Smooth muscle cell (in vitro differentiated cells): ENCODE data around the gene ICE1. TPM values are rescaled to one million over a fixed set of nuclear protein-coding genes. Genes with fewer than 3 reads are reported as not detected.
"Not testable (repeated sequence)": the region's sequence is repeated elsewhere in the genome, so short reads cannot be mapped to it uniquely, and the experiment has no call there.

Experiments
- DNase-seq: peaks from one replicate; lab custom pipeline; 2025; ENCODE audit not compliant: unreplicated experiment; lab: John Stamatoyannopoulos, UW
- H2AFZ ChIP-seq: fragments of 200-600 bp; sonication (generic); 2 replicates; pipeline ENCODE4 v1.6.0; 2016; ENCODE audit warnings: antibody characterized with exemption, low read depth, mild to moderate bottlenecking
- H3F3A ChIP-seq: fragments of 200-600 bp; sonication (generic); 2 replicates; pipeline ENCODE4 v1.6.0; 2017; ENCODE audit warnings: antibody characterized with exemption, low read depth
- H3K27ac ChIP-seq: fragments of 200-600 bp; sonication (generic); 2 replicates; pipeline ENCODE4 v1.5.1; 2016; ENCODE audit warnings: low read depth, mild to moderate bottlenecking
- H3K27me3 ChIP-seq: fragments of 200-600 bp; sonication (generic); 2 replicates; pipeline ENCODE4 v1.6.1; 2016; ENCODE audit warnings: low read depth, mild to moderate bottlenecking
- H3K36me3 ChIP-seq: fragments of 200-600 bp; sonication (generic); 2 replicates; pipeline ENCODE4 v1.5.1; 2016; ENCODE audit warnings: low read depth
- H3K4me1 ChIP-seq: fragments of 200-600 bp; sonication (generic); 2 replicates; pipeline ENCODE4 v1.5.1; 2016; ENCODE audit warnings: low read depth
- H3K4me2 ChIP-seq: fragments of 200-600 bp; sonication (generic); 2 replicates; pipeline ENCODE4 v1.6.0; 2016; ENCODE audit warnings: mild to moderate bottlenecking
- H3K4me3 ChIP-seq: fragments of 200-600 bp; sonication (generic); 2 replicates; pipeline ENCODE4 v1.5.1; 2016; ENCODE audit warnings: mild to moderate bottlenecking
- H3K79me2 ChIP-seq: fragments of 200-600 bp; sonication (generic); 2 replicates; pipeline ENCODE4 v1.6.0; 2016; ENCODE audit warnings: low read depth, mild to moderate bottlenecking
- H3K9ac ChIP-seq: fragments of 200-600 bp; sonication (generic); 2 replicates; pipeline ENCODE4 v1.6.0; 2016; ENCODE audit warnings: low read depth
- H3K9me3 ChIP-seq: fragments of 200-600 bp; sonication (generic); replicated peaks from 2 replicates; pipeline ENCODE4 v1.5.1; 2016; ENCODE audit warnings: low read depth
- H4K20me1 ChIP-seq: fragments of 200-600 bp; sonication (generic); 2 replicates; pipeline ENCODE4 v1.6.0; 2016; ENCODE audit warnings: low read depth
- WGBS: methylation state at CpG from one replicate; pipeline ENCODE4 v1.1.7; 2016; ENCODE audit warnings: low lambda C conversion rate; 5-methylcytosine and 5-hydroxymethylcytosine counted together
- polyA plus RNA-seq: library from polyadenylated mRNA; unstranded; fragments of >200 nt; fragmentation: Nextera tagmentation; extraction: Ambion mirVana; gene quantifications from 2 replicates; pipeline ENCODE4 v1.2.1, GENCODE V29; 2016
- total RNA-seq: library from RNA; depleted of rRNA; stranded (reverse); fragments of >200 nt; gene quantifications from 2 replicates; pipeline ENCODE4 v1.2.3, GENCODE V29; 2014
- TF ChIP-seq, protein P1 (sequence below): fragments of 200-600 bp; sonication (generic); IDR thresholded peaks from 2 replicates; pipeline ENCODE4 v1.5.1; 2017; ENCODE audit warnings: borderline replicate concordance, mild to moderate bottlenecking, antibody characterized with exemption; ENCODE audit not compliant: insufficient read depth, poor library complexity, severe bottlenecking

ICE1 gene
- total and polyA plus RNA-seq, 2 experiments from 2014 or later = 10.2 to 25.4 TPM

DNA sequence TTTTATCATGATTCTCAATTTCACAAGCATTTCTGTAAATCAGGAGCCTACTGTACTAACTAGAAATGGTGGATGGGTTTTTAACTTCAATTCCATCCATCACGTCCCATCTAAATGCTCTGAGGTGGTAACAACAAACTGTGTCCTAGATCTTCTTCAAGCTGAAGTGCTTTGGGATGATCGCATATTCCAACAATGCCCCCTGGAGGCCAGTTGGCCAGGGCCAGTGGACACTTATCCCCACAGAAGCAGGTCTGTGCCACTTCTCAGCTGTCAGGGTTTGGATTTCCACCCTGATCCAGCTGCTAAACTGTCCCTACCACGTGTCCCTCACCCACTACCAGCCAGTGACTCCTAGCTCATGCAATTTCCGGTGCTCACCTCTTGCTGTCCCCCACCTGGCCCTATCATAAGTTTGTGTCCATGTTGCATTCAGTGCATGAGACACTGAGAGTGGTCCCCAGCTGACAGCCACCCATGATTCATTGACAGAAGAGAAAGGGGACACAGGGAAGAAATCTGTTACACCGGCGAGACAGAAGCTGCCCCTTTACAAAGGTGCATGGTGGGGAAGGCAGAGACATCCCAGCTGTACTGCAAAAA, 28.0 kb upstream of the ICE1 start:
- DNase-seq = peak; percentile 2
- H3K27me3 ChIP-seq, H3K4me1 ChIP-seq, H2AFZ ChIP-seq, H3F3A ChIP-seq, H3K36me3 ChIP-seq, H3K4me2 ChIP-seq, H3K79me2 ChIP-seq, H3K27ac ChIP-seq, H3K9me3 ChIP-seq, H3K4me3 ChIP-seq, H3K9ac ChIP-seq, H4K20me1 ChIP-seq: not testable (repeated sequence)
- WGBS = 57% methylated on average over 6 of the region's 6 CpGs
- TF ChIP-seq, protein P1, sequence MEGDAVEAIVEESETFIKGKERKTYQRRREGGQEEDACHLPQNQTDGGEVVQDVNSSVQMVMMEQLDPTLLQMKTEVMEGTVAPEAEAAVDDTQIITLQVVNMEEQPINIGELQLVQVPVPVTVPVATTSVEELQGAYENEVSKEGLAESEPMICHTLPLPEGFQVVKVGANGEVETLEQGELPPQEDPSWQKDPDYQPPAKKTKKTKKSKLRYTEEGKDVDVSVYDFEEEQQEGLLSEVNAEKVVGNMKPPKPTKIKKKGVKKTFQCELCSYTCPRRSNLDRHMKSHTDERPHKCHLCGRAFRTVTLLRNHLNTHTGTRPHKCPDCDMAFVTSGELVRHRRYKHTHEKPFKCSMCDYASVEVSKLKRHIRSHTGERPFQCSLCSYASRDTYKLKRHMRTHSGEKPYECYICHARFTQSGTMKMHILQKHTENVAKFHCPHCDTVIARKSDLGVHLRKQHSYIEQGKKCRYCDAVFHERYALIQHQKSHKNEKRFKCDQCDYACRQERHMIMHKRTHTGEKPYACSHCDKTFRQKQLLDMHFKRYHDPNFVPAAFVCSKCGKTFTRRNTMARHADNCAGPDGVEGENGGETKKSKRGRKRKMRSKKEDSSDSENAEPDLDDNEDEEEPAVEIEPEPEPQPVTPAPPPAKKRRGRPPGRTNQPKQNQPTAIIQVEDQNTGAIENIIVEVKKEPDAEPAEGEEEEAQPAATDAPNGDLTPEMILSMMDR = peak; percentile 68

DNA sequence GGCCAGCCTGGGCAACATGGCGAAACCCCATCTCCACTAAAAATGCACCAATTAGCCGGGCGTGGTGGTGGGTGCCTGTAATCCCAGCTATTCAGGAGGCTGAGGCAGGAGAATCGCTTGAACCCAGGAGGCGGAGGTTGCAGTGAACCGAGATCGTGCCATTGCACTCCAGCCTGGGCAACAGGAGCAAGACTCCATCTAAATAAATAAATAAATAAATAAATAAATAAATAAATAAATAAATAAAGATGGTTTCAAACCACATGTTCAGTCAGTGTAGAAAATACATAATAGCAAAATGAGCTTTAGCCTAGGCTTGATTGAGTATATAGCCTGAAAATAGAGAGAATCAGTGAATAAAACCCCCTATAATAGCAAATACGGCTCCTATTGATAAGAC, 27.4 kb upstream of the ICE1 start:
- not testable (repeated sequence) for H3K79me2 ChIP-seq, H3K4me1 ChIP-seq, H3K36me3 ChIP-seq, H4K20me1 ChIP-seq, H3K4me2 ChIP-seq, H3K27me3 ChIP-seq, H3F3A ChIP-seq, H2AFZ ChIP-seq, H3K9me3 ChIP-seq, H3K9ac ChIP-seq, H3K4me3 ChIP-seq, H3K27ac ChIP-seq, DNase-seq
- 97% methylated on average over 8 of the region's 8 CpGs for WGBS

DNA sequence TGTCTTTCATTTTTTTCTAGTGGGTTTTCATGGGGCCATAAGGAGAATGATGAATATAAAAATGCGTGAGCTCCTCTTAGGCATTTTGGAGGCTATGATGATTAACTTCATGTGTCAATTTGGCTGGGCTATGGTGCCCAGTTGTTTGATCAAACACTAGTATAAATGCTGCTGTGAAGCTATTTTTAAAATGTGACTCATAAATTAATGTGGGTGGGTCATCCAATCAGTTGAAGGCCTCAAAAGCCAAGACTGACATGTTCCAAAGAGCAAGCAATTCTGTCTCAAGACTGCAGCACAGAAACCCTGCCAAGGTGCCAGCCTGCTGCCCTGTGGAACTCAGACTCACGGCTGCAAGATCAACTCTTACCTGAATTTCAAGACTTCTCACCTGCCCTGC, 24.4 kb upstream of the ICE1 start:
- H3K4me3 ChIP-seq = no peak overlapping the region
- WGBS = 98% methylated on average over 2 of the region's 2 CpGs
- H3K4me2 ChIP-seq = no peak overlapping the region
- H3K27me3 ChIP-seq = no peaks in the 10 kb centered on the region
- H3K9me3 ChIP-seq = no peaks in the 10 kb centered on the region
- TF ChIP-seq, protein P1 = no peak
- no peaks in the 10 kb centered on the region for H3K79me2 ChIP-seq
- no peaks in the 10 kb centered on the region for H3F3A ChIP-seq
- no peaks in the 10 kb centered on the region for H3K4me1 ChIP-seq
- H2AFZ ChIP-seq = no peak overlapping the region
- H3K9ac ChIP-seq = no peak overlapping the region
- no peak overlapping the region for H3K27ac ChIP-seq
- no peaks in the 10 kb centered on the region for H3K36me3 ChIP-seq
- no peaks in the 10 kb centered on the region for H4K20me1 ChIP-seq
- DNase-seq = no peak

DNA sequence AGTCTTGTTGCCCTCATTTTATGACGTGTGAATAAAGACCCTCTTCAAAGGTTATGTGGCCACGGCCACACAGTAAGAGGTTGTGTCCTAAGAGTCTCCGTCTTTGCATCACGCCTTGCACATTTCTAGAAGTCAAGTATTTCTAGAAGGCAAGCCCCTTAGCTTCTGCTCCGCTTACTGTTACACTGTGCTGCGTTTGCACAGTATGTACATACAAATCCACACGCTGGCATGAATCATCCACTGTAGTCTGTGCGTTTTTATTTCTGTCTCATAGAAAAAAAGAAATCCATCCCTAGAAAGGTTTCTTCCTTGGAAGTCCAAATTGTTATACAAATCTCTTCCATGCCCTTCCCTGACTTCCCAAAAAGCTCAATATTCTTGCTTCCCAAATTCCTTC, 21.4 kb upstream of the ICE1 start:
- TF ChIP-seq, protein P1 = no peak
- Histone ChIP-seq H3K79me2 (no peaks in the 10 kb centered on the region), H3F3A (no peaks in the 10 kb centered on the region), H3K36me3 (no peaks in the 10 kb centered on the region), H3K9ac (no peak overlapping the region), H3K4me3 (no peak overlapping the region), H3K27ac (no peak overlapping the region), H3K4me1 (no peaks in the 10 kb centered on the region), H4K20me1 (no peaks in the 10 kb centered on the region), H2AFZ (no peak overlapping the region), H3K9me3 (no peaks in the 10 kb centered on the region), H3K27me3 (no peaks in the 10 kb centered on the region), H3K4me2 (no peak overlapping the region)
- WGBS = 88% methylated on average over 8 of the region's 8 CpGs
- no peak for DNase-seq
